ENCODE results near the gene CDH4. TPM values are rescaled to one million over a fixed set of nuclear protein-coding genes. Genes with fewer than 3 reads are reported as not detected.

The CDH4 gene
- total and polyA plus RNA-seq, 7 donors: under 0.01 to 0.06 TPM; not detected in 5

DNA sequence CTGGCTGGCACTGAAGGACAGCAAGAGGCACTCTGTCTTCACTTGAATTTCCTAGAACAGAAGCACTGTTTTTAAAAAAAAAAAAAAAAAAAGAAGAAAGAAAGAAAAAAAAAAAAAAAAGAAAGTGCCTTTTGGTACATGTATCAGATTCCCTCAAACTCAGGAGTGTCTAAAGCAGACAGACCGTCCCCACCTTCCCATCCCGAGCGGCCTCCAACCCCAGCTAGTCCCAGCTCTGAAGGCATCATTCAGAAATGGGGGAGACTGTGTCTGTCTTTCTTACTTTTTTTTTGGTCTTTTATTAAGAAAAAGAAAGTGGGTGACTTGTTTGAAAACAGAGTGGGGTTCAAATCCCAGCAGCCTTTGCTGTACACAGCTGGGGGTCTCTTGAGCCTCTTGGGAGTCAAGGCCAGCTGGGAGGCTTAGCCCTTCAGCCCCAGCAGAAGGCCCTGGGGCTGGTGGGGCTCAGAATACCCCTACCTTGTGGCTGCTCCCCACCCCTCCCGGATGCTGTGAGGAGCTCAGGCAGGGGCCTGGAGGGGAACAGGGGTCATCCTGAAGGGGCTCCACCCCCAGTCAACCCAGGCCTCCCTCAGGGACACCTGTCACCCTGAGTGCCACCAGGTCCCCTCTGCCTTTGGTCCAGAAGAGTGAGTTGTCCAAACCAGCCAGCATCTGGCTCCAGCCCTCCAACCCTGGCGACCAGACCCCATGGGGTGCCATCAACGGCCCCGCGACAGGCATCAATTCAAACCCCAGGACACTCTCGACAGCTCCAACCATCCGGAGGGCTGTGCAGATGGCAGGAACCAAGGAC, 685.3 kb downstream of the CDH4 start:
- no peaks in the 10 kb centered on the region for H3K9me3 ChIP-seq
- WGBS, 2 donors: 65 to 76% methylated on average over 10 of the region's 10 CpGs
- intact Hi-C loops (cut with DNase I): no loop called here
- no peak overlapping the region for H3K4me3 ChIP-seq
- no peaks in the 10 kb centered on the region for H3K36me3 ChIP-seq
- H3K27ac ChIP-seq: no peak overlapping the region
- H3K4me1 ChIP-seq: no peaks in the 10 kb centered on the region
- TF ChIP-seq, protein P1, sequence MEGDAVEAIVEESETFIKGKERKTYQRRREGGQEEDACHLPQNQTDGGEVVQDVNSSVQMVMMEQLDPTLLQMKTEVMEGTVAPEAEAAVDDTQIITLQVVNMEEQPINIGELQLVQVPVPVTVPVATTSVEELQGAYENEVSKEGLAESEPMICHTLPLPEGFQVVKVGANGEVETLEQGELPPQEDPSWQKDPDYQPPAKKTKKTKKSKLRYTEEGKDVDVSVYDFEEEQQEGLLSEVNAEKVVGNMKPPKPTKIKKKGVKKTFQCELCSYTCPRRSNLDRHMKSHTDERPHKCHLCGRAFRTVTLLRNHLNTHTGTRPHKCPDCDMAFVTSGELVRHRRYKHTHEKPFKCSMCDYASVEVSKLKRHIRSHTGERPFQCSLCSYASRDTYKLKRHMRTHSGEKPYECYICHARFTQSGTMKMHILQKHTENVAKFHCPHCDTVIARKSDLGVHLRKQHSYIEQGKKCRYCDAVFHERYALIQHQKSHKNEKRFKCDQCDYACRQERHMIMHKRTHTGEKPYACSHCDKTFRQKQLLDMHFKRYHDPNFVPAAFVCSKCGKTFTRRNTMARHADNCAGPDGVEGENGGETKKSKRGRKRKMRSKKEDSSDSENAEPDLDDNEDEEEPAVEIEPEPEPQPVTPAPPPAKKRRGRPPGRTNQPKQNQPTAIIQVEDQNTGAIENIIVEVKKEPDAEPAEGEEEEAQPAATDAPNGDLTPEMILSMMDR (IDR thresholded peaks at IDR 0.05): no peak
- no peak for TF ChIP-seq EP300 (IDR thresholded peaks at IDR 0.05)
- DNase-seq: peak; percentile 27
- peaks cover 0 to 26% (median 12%) of the 10 kb centered on the region in 3 donors for H3K27me3 ChIP-seq

DNA sequence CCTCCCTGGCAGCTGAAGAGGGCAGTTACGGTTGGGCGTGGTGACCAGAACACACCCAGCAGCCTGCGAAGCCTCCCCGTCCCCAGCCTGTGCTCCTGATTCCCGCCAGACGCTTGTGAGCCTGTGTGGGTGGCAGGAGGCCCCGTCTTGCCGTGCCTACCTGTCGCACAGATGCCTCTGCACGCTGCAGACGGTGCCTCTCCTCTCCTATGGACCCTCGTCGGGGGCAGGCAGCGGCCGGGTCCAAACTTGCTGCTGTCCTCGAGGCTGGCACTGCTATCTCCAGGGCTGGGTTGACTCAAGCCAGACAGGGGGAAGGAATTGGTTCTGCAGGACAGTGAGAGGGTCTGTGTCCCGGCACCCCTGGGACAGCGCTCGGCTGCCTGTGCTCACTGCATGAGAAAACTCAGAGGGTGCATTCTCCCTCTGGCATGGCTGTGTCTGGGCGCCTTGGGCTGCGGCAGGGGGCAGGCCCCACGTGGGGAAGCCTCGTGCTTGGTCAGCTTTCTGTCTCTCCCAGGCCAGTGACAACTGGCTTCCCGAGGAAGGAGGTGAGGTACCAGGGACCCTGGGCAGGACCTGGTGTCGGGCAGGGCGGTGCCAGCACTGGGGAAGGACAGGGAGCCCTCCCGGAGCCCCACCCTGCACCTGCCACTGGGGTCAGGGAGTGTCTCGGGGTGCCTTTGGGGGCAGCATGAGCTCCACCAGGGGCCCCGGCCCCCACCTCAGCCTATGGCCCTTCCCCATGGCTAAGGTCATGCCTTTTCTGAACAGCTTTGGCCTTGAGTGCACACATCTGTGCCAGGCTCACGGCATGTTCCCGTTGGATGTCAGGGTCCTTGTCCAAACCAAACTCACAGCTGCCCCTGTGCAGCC, 686.1 kb downstream of the CDH4 start:
- Histone ChIP-seq H3K4me1 (no peaks in the 10 kb centered on the region), H3K27me3 (peaks cover 0 to 26% (median 12%) of the 10 kb centered on the region in 3 donors), H3K27ac (no peak overlapping the region), H3K4me3 (no peak overlapping the region), H3K9me3 (no peaks in the 10 kb centered on the region), H3K36me3 (no peaks in the 10 kb centered on the region)
- intact Hi-C loops (cut with DNase I): no loop called here
- no peak for TF ChIP-seq EP300 (IDR thresholded peaks at IDR 0.05)
- no peak for TF ChIP-seq POLR2A (IDR thresholded peaks at IDR 0.05)
- TF ChIP-seq, protein P1 (IDR thresholded peaks at IDR 0.05): no peak
- TF ChIP-seq POLR2AphosphoS5 (IDR thresholded peaks at IDR 0.05): no peak
- 29 to 74% methylated on average over 31 of the region's 31 CpGs for WGBS, 2 donors
- peak; percentile 52 for DNase-seq

DNA sequence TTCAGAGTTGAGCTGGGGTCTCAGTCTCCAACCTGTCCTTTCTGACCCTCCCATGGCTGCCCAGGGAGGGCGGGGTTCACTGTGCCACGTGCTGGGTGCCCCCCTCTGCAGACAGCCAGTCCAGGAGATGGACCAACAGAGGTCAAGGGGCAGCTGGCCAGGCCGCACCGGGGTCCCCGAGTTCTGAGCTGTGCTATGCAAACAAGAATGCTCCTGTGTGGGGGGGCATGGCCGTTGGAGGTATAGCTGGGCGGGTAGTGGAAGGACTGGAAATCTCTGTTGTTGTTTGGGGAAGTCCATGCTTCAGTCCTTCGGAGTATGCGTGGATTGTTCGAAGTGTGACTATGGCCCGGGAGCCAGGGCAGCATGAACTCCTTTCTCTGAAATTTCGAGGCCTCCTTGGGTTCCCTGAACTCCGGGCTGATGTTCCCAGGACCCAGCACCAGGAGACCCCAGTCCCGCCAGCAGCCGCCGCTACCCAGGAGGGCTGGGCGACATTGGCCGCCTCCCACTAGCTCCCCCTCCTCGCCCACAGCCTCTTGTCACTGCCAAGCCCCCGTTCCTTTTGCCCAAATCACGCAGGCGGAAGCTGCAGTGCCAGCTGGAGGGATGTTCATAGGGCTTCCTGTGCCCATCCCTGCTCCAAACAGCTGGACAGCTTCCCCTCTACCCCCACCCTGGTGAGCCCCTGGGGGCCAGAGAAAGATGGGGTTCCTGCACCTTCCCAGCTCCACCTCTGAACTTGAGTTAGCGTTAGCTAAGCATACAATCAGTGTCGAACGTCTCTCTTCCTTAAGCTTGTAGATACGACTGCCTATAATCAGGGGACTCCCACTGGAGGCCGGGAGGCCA, 687.0 kb downstream of the CDH4 start:
- no peaks in the 10 kb centered on the region for H3K36me3 ChIP-seq
- no peak overlapping the region for H3K4me3 ChIP-seq
- no peaks in the 10 kb centered on the region for H3K9me3 ChIP-seq
- intact Hi-C loops (cut with DNase I): no loop called here
- H3K4me1 ChIP-seq: no peaks in the 10 kb centered on the region
- H3K27me3 ChIP-seq: peaks cover 0 to 24% (median 12%) of the 10 kb centered on the region in 3 donors
- no peak overlapping the region for H3K27ac ChIP-seq
- WGBS, 2 donors: 72 to 80% methylated on average over 27 of the region's 27 CpGs
- peak; percentile 62 for DNase-seq
- TF ChIP-seq POLR2A (IDR thresholded peaks at IDR 0.05) (no peak), POLR2AphosphoS5 (IDR thresholded peaks at IDR 0.05) (no peak), EP300 (IDR thresholded peaks at IDR 0.05) (no peak)
- TF ChIP-seq, protein P1 (IDR thresholded peaks at IDR 0.05): no peak

DNA sequence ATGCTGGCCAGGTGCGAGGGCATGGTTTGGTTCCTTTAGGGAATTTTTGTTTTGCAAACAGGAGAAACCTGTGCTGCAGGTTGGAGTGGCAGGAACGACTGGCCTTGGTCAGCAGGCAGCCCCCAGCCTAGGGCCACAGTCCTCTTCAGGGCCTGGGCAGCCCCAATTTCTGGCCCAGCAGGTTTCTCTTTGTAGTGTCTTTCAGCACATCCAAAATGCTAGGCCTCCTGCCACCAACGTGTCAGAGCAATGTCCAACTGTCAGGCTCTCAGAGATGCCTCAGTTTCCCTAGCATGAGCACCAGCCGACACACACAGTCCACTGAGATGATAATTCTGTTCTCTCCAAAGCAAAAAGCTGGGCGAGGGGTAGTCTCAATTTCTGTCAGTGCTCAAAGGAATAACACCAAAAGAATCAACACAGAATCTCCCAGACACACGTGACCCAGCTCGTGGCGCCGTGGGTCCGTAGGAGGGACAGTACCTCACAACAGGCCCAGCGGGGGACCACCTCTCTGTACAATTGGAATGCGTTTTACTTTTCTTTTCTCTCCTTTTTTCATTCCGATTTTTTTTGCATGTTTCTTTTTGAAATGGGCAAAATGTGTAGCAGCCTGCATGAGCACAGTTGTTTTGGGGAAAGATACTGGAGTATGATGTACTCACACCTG, 687.8 kb downstream of the CDH4 start:
- H3K27ac ChIP-seq: no peak overlapping the region
- H3K4me3 ChIP-seq: no peak overlapping the region
- WGBS, 2 donors: 80 to 82% methylated on average over 13 of the region's 13 CpGs
- no peak for DNase-seq
- peaks cover 0 to 20% (median 12%) of the 10 kb centered on the region in 3 donors for H3K27me3 ChIP-seq
- no peaks in the 10 kb centered on the region for H3K4me1 ChIP-seq
- intact Hi-C loops (cut with DNase I): no loop called here
- no peaks in the 10 kb centered on the region for H3K9me3 ChIP-seq
- H3K36me3 ChIP-seq: no peaks in the 10 kb centered on the region
- TF ChIP-seq POLR2AphosphoS5 (IDR thresholded peaks at IDR 0.05): no peak
- TF ChIP-seq POLR2A (IDR thresholded peaks at IDR 0.05): no peak
- TF ChIP-seq, protein P1 (IDR thresholded peaks at IDR 0.05): no peak
- TF ChIP-seq EP300 (IDR thresholded peaks at IDR 0.05): no peak

Data from sigmoid colon (tissue), 7 donors.